Measurements from ENCODE around the gene ITGAE.

- TF ChIP-seq GATA2 (IDR thresholded peaks at IDR 0.05; ENCODE audit: low read depth, low read length) (no peak), GATA3 (IDR thresholded peaks at IDR 0.05; ENCODE audit: low read depth, low read length) (no peak)
Measured at GRCh38 chr17:3692346-3692745, 108.6 kb downstream of the ITGAE start.
